Esophagus muscularis mucosa (tissue), 4 donors: ENCODE results near the gene EPHA6. TPM values are rescaled to one million over a fixed set of nuclear protein-coding genes. Genes with fewer than 3 reads are reported as not detected.

Experiments
- DNase-seq: peaks from one replicate; pipeline ENCODE4 v3.0.0-alpha.2; 2017; ENCODE audit errors: extremely low spot score
- H3K27ac ChIP-seq, 4 donors: fragments of 200-600 bp; sonication (generic); replicated peaks in 1 of 4; 1 replicate in 3 of 4; 2 replicates in 1 of 4; pipeline ENCODE4 v1.5.1; 2016 to 2019; ENCODE audit warnings: mild to moderate bottlenecking in 1 of 4
- H3K27me3 ChIP-seq, 4 donors: fragments of 200-600 bp; sonication (generic); one replicate each; pipeline versions ENCODE4 v1.5.1 to v1.6.0; 2016 to 2019
- H3K36me3 ChIP-seq, 4 donors: fragments of 200-600 bp; sonication (generic); one replicate each; pipeline ENCODE4 v1.5.1; 2016 to 2019
- H3K4me1 ChIP-seq, 4 donors: fragments of 200-600 bp; sonication (generic); one replicate each; pipeline ENCODE4 v1.5.1; 2016 to 2019
- H3K4me3 ChIP-seq, 4 donors: fragments of 200-600 bp; sonication (generic); 1 replicate in 2 of 4; 2 replicates in 2 of 4; pipeline ENCODE4 v1.5.1; 2016 to 2019; ENCODE audit warnings: mild to moderate bottlenecking in 4 of 4, moderate library complexity in 1 of 4
- H3K9me3 ChIP-seq, 4 donors: fragments of 200-600 bp; sonication (generic); 1 replicate in 3 of 4; 2 replicates in 1 of 4; pipeline ENCODE4 v1.5.1; 2016 to 2019
- CTCF ChIP-seq, 3 experiments: fragments of 200-600 bp in 2 of 3; fragments of 450-650 bp in 1 of 3; sonication (generic) in 2 of 3; IDR thresholded peaks; one replicate each; pipeline ENCODE4 v1.5.1; 2017 to 2019; ENCODE audit warnings: antibody characterized with exemption in 3 of 3, mild to moderate bottlenecking in 2 of 3, moderate library complexity in 1 of 3
- EP300 ChIP-seq: sonication (generic); formaldehyde crosslinking; IDR thresholded peaks from one replicate; pipeline ENCODE4 v1.6.1; 2017; ENCODE audit warnings: antibody characterized with exemption
- POLR2A ChIP-seq: fragments of 450-650 bp; IDR thresholded peaks from one replicate; pipeline ENCODE4 v1.6.1; 2017; ENCODE audit warnings: antibody characterized with exemption, moderate library complexity, mild to moderate bottlenecking, low read depth
- POLR2AphosphoS5 ChIP-seq, 2 donors: sonication (generic); formaldehyde crosslinking; IDR thresholded peaks; one replicate each; pipeline ENCODE4 v1.6.1; 2017; ENCODE audit warnings: antibody characterized with exemption in 2 of 2
- WGBS: methylation state at CpG from one replicate; pipeline ENCODE4 v1.1.5; 2018; 5-methylcytosine and 5-hydroxymethylcytosine counted together
- intact Hi-C: fragments of 100-400 bp; cut with DNase I; formaldehyde crosslinking; loops from one replicate; pipeline ENCODE4 v1.15.1; 2023
- total RNA-seq, 4 donors: library from RNA; depleted of rRNA; stranded (reverse); fragments of >200 nt; gene quantifications; one replicate each; pipeline versions ENCODE4 v1.1.0 to v1.2.1, GENCODE V29; 2016

The EPHA6 gene
- total RNA-seq, 4 donors from 2014 or later, result 1.8 to 8.3 (median 4.2) TPM

GRCh38 chr3:97656638-97657037, 842.2 kb downstream of the EPHA6 start:
- intact Hi-C loops, result no loop called here
- no peaks in the 10 kb centered on the region for H3K27me3 ChIP-seq
- H3K27ac ChIP-seq, result no peak overlapping the region
- TF ChIP-seq CTCF (IDR thresholded peaks at IDR 0.05), result no peak
- TF ChIP-seq POLR2A, result no peak
- TF ChIP-seq POLR2AphosphoS5 (IDR thresholded peaks at IDR 0.05), result no peak
- no peak overlapping the region for H3K4me3 ChIP-seq
- H3K36me3 ChIP-seq, result no peaks in the 10 kb centered on the region
- no peaks in the 10 kb centered on the region for H3K4me1 ChIP-seq
- H3K9me3 ChIP-seq, result no peaks in the 10 kb centered on the region
- DNase-seq, result no peak

DNA sequence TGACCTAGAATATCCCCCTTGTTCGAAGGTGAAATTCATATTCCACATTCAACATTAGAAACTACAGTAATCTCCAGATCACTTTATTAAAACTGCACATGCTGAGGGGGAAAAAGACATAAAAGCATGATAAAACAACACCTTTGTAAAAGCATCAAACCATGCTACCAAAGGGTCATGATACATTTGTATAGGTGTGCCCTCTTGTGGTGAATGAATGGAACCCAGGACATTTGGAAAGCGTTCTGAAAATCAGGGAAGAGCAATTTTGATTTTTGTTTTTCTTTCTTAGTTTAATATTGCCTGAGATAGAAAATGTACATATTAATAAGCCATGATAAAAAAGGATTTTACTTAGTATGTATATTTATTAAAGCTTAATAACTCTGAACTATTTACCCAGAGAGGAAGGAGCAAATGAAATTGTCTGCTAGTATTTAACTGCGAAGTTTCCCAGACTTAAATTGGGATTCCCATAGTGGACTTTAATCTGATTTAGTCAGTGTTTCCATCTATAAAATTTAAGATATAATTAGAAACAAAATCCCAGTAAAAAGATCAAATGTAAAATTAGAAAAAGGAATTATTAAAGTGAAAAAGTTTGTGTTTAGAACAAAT, 844.4 kb downstream of the EPHA6 start:
- H3K27me3 ChIP-seq, result no peaks in the 10 kb centered on the region
- TF ChIP-seq POLR2AphosphoS5 (IDR thresholded peaks at IDR 0.05), result no peak
- TF ChIP-seq EP300, result no peak
- TF ChIP-seq CTCF (IDR thresholded peaks at IDR 0.05), result peak in 2 of 3 experiments; percentile 38 to 49
- TF ChIP-seq POLR2A, result no peak
- no peaks in the 10 kb centered on the region for H3K4me1 ChIP-seq
- H3K4me3 ChIP-seq, result no peak overlapping the region
- WGBS, result 64% methylated on average over 3 of the region's 3 CpGs
- intact Hi-C loops, result no loop called here
- no peaks in the 10 kb centered on the region for H3K9me3 ChIP-seq
- no peaks in the 10 kb centered on the region for H3K36me3 ChIP-seq
- no peak overlapping the region for H3K27ac ChIP-seq
- no peak for DNase-seq

DNA sequence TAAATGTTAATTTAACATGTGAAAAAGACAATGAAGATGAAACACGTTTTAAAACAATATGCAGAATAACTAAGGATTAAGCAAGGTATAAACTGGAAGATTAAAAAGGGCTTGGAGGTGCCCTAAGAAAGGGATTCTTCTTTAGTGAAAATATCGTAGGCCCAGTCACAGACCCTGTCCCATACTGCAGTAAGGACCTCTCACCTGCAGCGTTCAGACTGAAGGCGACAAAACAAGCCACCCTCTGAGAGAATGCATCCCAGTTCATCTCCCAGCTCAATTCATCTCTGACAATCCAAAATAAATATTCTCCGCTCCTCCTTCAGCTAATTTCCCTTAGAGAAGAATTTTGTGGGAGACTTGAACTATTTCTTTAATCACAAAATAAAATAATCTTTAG, 847.9 kb downstream of the EPHA6 start:
- Histone ChIP-seq H3K27ac (no peak overlapping the region), H3K27me3 (no peaks in the 10 kb centered on the region), H3K4me3 (no peak overlapping the region), H3K36me3 (no peaks in the 10 kb centered on the region), H3K9me3 (no peaks in the 10 kb centered on the region), H3K4me1 (no peaks in the 10 kb centered on the region)
- TF ChIP-seq POLR2A, result no peak
- no peak for TF ChIP-seq EP300
- no peak for TF ChIP-seq CTCF (IDR thresholded peaks at IDR 0.05)
- TF ChIP-seq POLR2AphosphoS5 (IDR thresholded peaks at IDR 0.05), result no peak
- intact Hi-C loops, result no loop called here
- no peak for DNase-seq
- 67% methylated on average over 5 of the region's 5 CpGs for WGBS

DNA sequence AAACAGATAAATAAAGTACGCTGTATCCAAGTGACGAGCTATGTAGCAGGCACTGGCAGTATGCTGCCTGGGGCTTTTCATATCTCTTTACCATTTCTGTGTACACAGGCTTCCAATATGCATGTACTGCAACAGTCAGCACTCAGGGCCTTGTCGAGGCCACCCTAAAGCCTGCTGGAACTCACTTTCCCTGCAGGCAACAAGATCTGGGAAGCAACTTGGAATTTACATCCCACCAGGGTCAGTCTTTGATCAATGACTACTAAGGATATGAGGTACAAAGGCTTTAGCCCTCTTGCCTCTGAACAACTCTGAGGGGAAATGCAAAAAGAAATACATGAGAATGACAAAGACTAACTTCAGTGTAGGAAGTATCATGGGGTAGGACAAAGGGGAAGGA, 848.4 kb downstream of the EPHA6 start:
- no peak for TF ChIP-seq POLR2A
- no peak for TF ChIP-seq EP300
- TF ChIP-seq POLR2AphosphoS5 (IDR thresholded peaks at IDR 0.05), result no peak
- no peak for TF ChIP-seq CTCF (IDR thresholded peaks at IDR 0.05)
- H3K27me3 ChIP-seq, result no peaks in the 10 kb centered on the region
- DNase-seq, result no peak
- no peaks in the 10 kb centered on the region for H3K4me1 ChIP-seq
- no peak overlapping the region for H3K27ac ChIP-seq
- H3K4me3 ChIP-seq, result no peak overlapping the region
- H3K9me3 ChIP-seq, result no peaks in the 10 kb centered on the region
- no peaks in the 10 kb centered on the region for H3K36me3 ChIP-seq
- intact Hi-C loops, result no loop called here
- WGBS, result 68% methylated on average over 3 of the region's 3 CpGs

DNA sequence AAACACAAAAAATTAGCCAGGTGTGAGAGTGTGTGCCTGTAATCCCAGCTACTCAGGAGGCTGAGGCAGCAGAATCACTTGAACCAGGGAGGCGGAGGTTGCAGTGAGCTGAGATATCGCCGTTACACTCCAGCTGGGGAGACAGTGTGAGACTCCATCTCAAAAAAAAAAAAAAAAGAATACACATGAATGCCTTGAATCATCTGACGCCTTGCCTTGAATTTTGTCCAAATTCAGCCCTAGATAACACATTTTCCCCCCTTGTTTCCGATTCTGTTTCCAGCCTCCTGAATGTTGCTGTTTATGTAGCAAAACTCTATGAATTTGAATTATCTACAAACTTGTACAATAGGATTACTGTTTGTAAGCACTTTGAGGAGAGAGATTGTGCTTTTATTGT, 851.5 kb downstream of the EPHA6 start:
- DNase-seq, result no peak
- H3K27ac ChIP-seq, result no peak overlapping the region
- H3K4me3 ChIP-seq, result no peak overlapping the region
- H3K9me3 ChIP-seq, result no peaks in the 10 kb centered on the region
- intact Hi-C loops, result no loop called here
- WGBS, result 94% methylated on average over 5 of the region's 5 CpGs
- no peak for TF ChIP-seq EP300
- no peak for TF ChIP-seq POLR2AphosphoS5 (IDR thresholded peaks at IDR 0.05)
- no peak for TF ChIP-seq POLR2A
- TF ChIP-seq CTCF (IDR thresholded peaks at IDR 0.05), result no peak
- H3K36me3 ChIP-seq, result no peaks in the 10 kb centered on the region
- no peaks in the 10 kb centered on the region for H3K27me3 ChIP-seq
- no peaks in the 10 kb centered on the region for H3K4me1 ChIP-seq
